Transverse colon (tissue), 4 donors: Measurements from ENCODE around the gene TRPM3.

Experiments
- CTCF ChIP-seq, 5 experiments: fragments of 200-600 bp in 3 of 5; fragments of 450-650 bp in 2 of 5; sonication (generic) in 3 of 5; IDR thresholded peaks; 1 replicate in 2 of 5; 2 replicates in 3 of 5; pipeline ENCODE4 v1.5.1; 2016 to 2017; ENCODE audit warnings: antibody characterized with exemption in 5 of 5, inconsistent platforms in 3 of 5, mild to moderate bottlenecking in 2 of 5, moderate library complexity in 1 of 5
- POLR2A ChIP-seq: fragments of 450-650 bp; IDR thresholded peaks from one replicate; pipeline ENCODE4 v1.6.1; 2016; ENCODE audit warnings: antibody characterized with exemption, mild to moderate bottlenecking, moderate library complexity
- POLR2AphosphoS5 ChIP-seq, 3 donors: sonication (generic); formaldehyde crosslinking; IDR thresholded peaks; one replicate each; pipeline ENCODE4 v1.6.1; 2016; ENCODE audit warnings: antibody characterized with exemption in 3 of 3

DNA sequence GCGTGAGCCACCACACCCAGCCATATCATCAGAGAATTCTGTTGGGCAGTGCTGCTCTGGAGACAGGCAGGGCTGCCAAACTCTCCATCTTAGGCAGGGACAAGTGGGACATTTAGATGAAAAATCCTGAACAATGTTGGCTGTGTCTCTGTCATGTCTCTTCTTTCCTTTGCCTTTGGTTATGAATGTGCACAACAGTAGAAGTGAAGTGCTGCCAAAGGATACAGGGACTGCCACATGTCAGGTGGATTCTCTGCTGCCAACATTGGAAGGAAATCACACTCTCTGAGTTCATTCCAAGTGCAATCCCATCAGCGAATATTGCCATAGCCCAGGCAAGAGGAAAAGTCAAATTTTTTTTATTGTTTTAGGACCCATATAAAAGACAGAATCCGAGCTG lies 348.8 kb downstream of the TRPM3 start:
- TF ChIP-seq CTCF (IDR thresholded peaks at IDR 0.05) (no peak), POLR2AphosphoS5 (IDR thresholded peaks at IDR 0.05) (no peak), POLR2A (no peak)
